ENCODE data around the gene PRSS57. TPM values are rescaled to one million over a fixed set of nuclear protein-coding genes. Genes with fewer than 3 reads are reported as not detected.

The PRSS57 gene
- total and polyA plus RNA-seq, 2 of the 8 experiments (the other 6 are each of a cell fraction or from before 2014, with no cell fraction given) = not detected

- TF ChIP-seq, protein P1, sequence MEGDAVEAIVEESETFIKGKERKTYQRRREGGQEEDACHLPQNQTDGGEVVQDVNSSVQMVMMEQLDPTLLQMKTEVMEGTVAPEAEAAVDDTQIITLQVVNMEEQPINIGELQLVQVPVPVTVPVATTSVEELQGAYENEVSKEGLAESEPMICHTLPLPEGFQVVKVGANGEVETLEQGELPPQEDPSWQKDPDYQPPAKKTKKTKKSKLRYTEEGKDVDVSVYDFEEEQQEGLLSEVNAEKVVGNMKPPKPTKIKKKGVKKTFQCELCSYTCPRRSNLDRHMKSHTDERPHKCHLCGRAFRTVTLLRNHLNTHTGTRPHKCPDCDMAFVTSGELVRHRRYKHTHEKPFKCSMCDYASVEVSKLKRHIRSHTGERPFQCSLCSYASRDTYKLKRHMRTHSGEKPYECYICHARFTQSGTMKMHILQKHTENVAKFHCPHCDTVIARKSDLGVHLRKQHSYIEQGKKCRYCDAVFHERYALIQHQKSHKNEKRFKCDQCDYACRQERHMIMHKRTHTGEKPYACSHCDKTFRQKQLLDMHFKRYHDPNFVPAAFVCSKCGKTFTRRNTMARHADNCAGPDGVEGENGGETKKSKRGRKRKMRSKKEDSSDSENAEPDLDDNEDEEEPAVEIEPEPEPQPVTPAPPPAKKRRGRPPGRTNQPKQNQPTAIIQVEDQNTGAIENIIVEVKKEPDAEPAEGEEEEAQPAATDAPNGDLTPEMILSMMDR (IDR thresholded peaks at IDR 0.05; ENCODE audit: control extremely low read depth in 1 of 3, insufficient read depth in 1 of 3, low read depth in 1 of 3, low read length in 3 of 3) = no peak
- no peak for TF ChIP-seq ZNF274 (IDR thresholded peaks at IDR 0.05; ENCODE audit: borderline replicate concordance, extremely low read depth, low read length)
- TF ChIP-seq SRF (IDR thresholded peaks at IDR 0.05; ENCODE audit: low read depth, low read length) = no peak
- no peak for TF ChIP-seq BACH1 (IDR thresholded peaks at IDR 0.05; ENCODE audit: low read length)
Measured at GRCh38 chr19:663682-664117, 31.6 kb downstream of the PRSS57 start (continued).

Measured in H1 (cell line).